A549 (cell line): Measurements from ENCODE around the gene RINL. TPM values are rescaled to one million over a fixed set of nuclear protein-coding genes. Genes with fewer than 3 reads are reported as not detected.

Source experiments
- ATAC-seq, 2 experiments: fragments of 200-7000 bp in 1 of 2; fragments of >200 bp in 1 of 2; cut with Nextera tagmentation in 1 of 2; cut with Tn5 transposase in 1 of 2; 3 replicates each; pipeline versions ENCODE4 v1.8.0 to v1.9.1; 2018 to 2020; ENCODE audit warnings: mild to moderate bottlenecking in 1 of 2, moderate library complexity in 1 of 2
- CTCF ChIA-PET: fragments of 300-600 bp; sonication (Branson Sonifier 250); formaldehyde crosslinking; extraction: SDS; loops from one replicate; lab custom pipeline; 2021; ENCODE audit warnings: antibody characterized with exemption, inconsistent platforms; lab: Yijun Ruan, JAX
- POLR2A ChIA-PET: fragments of 350-600 bp; formaldehyde crosslinking; extraction: SDS; loops from one replicate; lab custom pipeline; 2021; ENCODE audit warnings: antibody characterized with exemption, inconsistent platforms; lab: Yijun Ruan, JAX
- DNase-seq, 2 experiments: peaks; one replicate each; pipeline versions ENCODE4 v3.0.0 to v3.0.0-alpha.2; 2011 to 2016; ENCODE audit warnings: low read depth in 1 of 2, low spot score in 1 of 2
- FAIRE-seq: peaks from 2 replicates; lab custom pipeline; 2011; peaks lifted over from hg19 to GRCh38; lab: Jason Lieb, UNC
- H3K27ac ChIP-seq, 2 experiments: fragments of >200 bp; sonication (Bioruptor Twin); formaldehyde crosslinking; 3 replicates each; pipeline ENCODE4 v1.5.1; 2016 to 2017
- H3K4me1 ChIP-seq: fragments of >200 bp; sonication (Bioruptor Twin); formaldehyde crosslinking; 3 replicates; pipeline ENCODE4 v1.6.1; 2016
- H3K4me2 ChIP-seq: fragments of >200 bp; sonication (Bioruptor Twin); formaldehyde crosslinking; 3 replicates; pipeline ENCODE4 v1.6.1; 2016
- H3K4me3 ChIP-seq: fragments of >200 bp; sonication (Bioruptor Twin); formaldehyde crosslinking; 3 replicates; pipeline ENCODE4 v1.5.1; 2016
- H3K9me3 ChIP-seq: fragments of >200 bp; sonication (Bioruptor Twin); formaldehyde crosslinking; 3 replicates; pipeline ENCODE4 v1.6.1; 2016
- ATOH8 ChIP-seq: fragments of 250-450 bp; sonication (Bioruptor Pico); IDR thresholded peaks from 2 replicates; pipeline ENCODE4 v1.5.0; 2020; ENCODE audit warnings: low read depth, mild to moderate bottlenecking, moderate library complexity
- BHLHE40 ChIP-seq: IDR thresholded peaks from 2 replicates; pipeline ENCODE4 v1.6.1; 2012; ENCODE audit warnings: low read depth, low read length, inconsistent platforms
- CBX2 ChIP-seq: fragments of 200-600 bp; sonication (generic); IDR thresholded peaks from 2 replicates; pipeline ENCODE4 v1.6.1; 2016; ENCODE audit warnings: low read depth, mild to moderate bottlenecking, borderline replicate concordance
- CBX8 ChIP-seq: fragments of 200-600 bp; sonication (generic); IDR thresholded peaks from 2 replicates; pipeline ENCODE4 v1.6.1; 2016
- CHD4 ChIP-seq: fragments of 200-600 bp; sonication (generic); IDR thresholded peaks from 2 replicates; pipeline ENCODE4 v1.6.1; 2016; ENCODE audit warnings: antibody characterized with exemption, mild to moderate bottlenecking, borderline replicate concordance
- EHF ChIP-seq: fragments of 250-450 bp; sonication (Bioruptor Pico); IDR thresholded peaks from 2 replicates; pipeline ENCODE4 v1.5.0; 2020; ENCODE audit warnings: mild to moderate bottlenecking
- ESRRA ChIP-seq: fragments of 150-350 bp; IDR thresholded peaks from 2 replicates; pipeline ENCODE4 v1.6.1; 2014; ENCODE audit warnings: mild to moderate bottlenecking, low read length, borderline replicate concordance
- FOSB ChIP-seq: fragments of 250-450 bp; sonication (Bioruptor Pico); IDR thresholded peaks from 2 replicates; pipeline ENCODE4 v1.5.0; 2020; ENCODE audit warnings: mild to moderate bottlenecking, moderate library complexity
- FOSL2 ChIP-seq, 2 experiments: fragments of 450-650 bp in 1 of 2; fragments of >200 bp in 1 of 2; sonication (Bioruptor Twin) in 1 of 2; formaldehyde crosslinking; IDR thresholded peaks; 2 replicates each; pipeline versions ENCODE4 v1.5.0 to v1.6.1; 2016 to 2020; ENCODE audit warnings: mild to moderate bottlenecking in 1 of 2, moderate library complexity in 1 of 2
- FOXS1 ChIP-seq: fragments of 250-450 bp; sonication (Bioruptor Pico); IDR thresholded peaks from 2 replicates; pipeline ENCODE4 v1.5.0; 2020; ENCODE audit warnings: mild to moderate bottlenecking, moderate library complexity
- GATA3 ChIP-seq: IDR thresholded peaks from 2 replicates; pipeline ENCODE4 v1.6.1; 2012; ENCODE audit warnings: borderline replicate concordance
- HDAC2 ChIP-seq: fragments of 200-600 bp; sonication (generic); IDR thresholded peaks from 2 replicates; pipeline ENCODE4 v1.6.1; 2016
- HEYL ChIP-seq: fragments of 250-450 bp; sonication (Bioruptor Pico); IDR thresholded peaks from 2 replicates; pipeline ENCODE4 v1.8.0; 2021; ENCODE audit warnings: mild to moderate bottlenecking, moderate library complexity
- HMGXB4 ChIP-seq: fragments of 250-450 bp; sonication (Bioruptor Pico); IDR thresholded peaks from 2 replicates; pipeline ENCODE4 v1.5.0; 2021; ENCODE audit warnings: mild to moderate bottlenecking, moderate library complexity, borderline replicate concordance
- HOXA7 ChIP-seq: fragments of 250-450 bp; sonication (Bioruptor Pico); IDR thresholded peaks from 2 replicates; pipeline ENCODE4 v1.5.0; 2020; ENCODE audit warnings: mild to moderate bottlenecking, moderate library complexity
- HOXB5 ChIP-seq: fragments of 250-450 bp; sonication (Bioruptor Pico); IDR thresholded peaks from 2 replicates; pipeline ENCODE4 v1.5.0; 2020; ENCODE audit warnings: mild to moderate bottlenecking, moderate library complexity
- KDM1A ChIP-seq: fragments of 200-600 bp; sonication (generic); IDR thresholded peaks from 2 replicates; pipeline ENCODE4 v1.6.1; 2016; ENCODE audit warnings: low read depth, mild to moderate bottlenecking
- MAX ChIP-seq: IDR thresholded peaks from 2 replicates; pipeline ENCODE4 v1.6.1; 2012
- MAZ ChIP-seq: fragments of 150-350 bp; IDR thresholded peaks from 2 replicates; pipeline ENCODE4 v1.6.1; 2014; ENCODE audit warnings: antibody characterized with exemption, low read depth, low read length, borderline replicate concordance
- MYC ChIP-seq: IDR thresholded peaks from 2 replicates; pipeline ENCODE4 v1.6.1; 2012; ENCODE audit warnings: mild to moderate bottlenecking, inconsistent platforms, low read length, improper control_type of control experiment, borderline replicate concordance
- PHF8 ChIP-seq: fragments of 200-600 bp; sonication (generic); IDR thresholded peaks from 2 replicates; pipeline ENCODE4 v1.6.1; 2016; ENCODE audit warnings: low read depth, mild to moderate bottlenecking, antibody characterized with exemption, moderate library complexity, borderline replicate concordance
- POLR2AphosphoS2 ChIP-seq: conservative IDR thresholded peaks from 2 replicates; pipeline ENCODE4 v1.6.1; 2012; ENCODE audit warnings: low read length, improper control_type of control experiment, inconsistent platforms
- RARB ChIP-seq: fragments of 250-450 bp; sonication (Bioruptor Pico); IDR thresholded peaks from 2 replicates; pipeline ENCODE4 v1.8.0; 2021; ENCODE audit warnings: mild to moderate bottlenecking, moderate library complexity
- RFX5 ChIP-seq: fragments of 450-650 bp; IDR thresholded peaks from 2 replicates; pipeline ENCODE4 v1.7.1; 2014; ENCODE audit warnings: antibody characterized with exemption, mild to moderate bottlenecking, moderate library complexity
- TP53 ChIP-seq: fragments of 250-450 bp; sonication (Bioruptor Pico); IDR thresholded peaks from 2 replicates; pipeline ENCODE4 v1.5.0; 2021; ENCODE audit warnings: mild to moderate bottlenecking, moderate library complexity
- USF2 ChIP-seq: fragments of 450-650 bp; IDR thresholded peaks from 2 replicates; pipeline ENCODE4 v1.6.1; 2014; ENCODE audit warnings: antibody characterized with exemption
- ZC3H11A ChIP-seq: fragments of 450-650 bp; IDR thresholded peaks from 2 replicates; pipeline ENCODE4 v1.6.1; 2014; ENCODE audit warnings: antibody characterized with exemption, mild to moderate bottlenecking
- ZFP36 ChIP-seq: fragments of 450-650 bp; IDR thresholded peaks from 2 replicates; pipeline ENCODE4 v1.6.1; 2014; ENCODE audit warnings: borderline replicate concordance; ENCODE audit not compliant: partially characterized antibody
- ZNF302 ChIP-seq: fragments of 250-450 bp; sonication (Bioruptor Pico); IDR thresholded peaks from 2 replicates; pipeline ENCODE4 v1.9.0; 2021; ENCODE audit warnings: inconsistent platforms, mild to moderate bottlenecking, moderate library complexity
- WGBS: methylation state at CpG from one replicate; pipeline ENCODE4 v1.1.6; 2017; ENCODE audit errors: missing lambda C conversion rate; 5-methylcytosine and 5-hydroxymethylcytosine counted together
- polyA plus RNA-seq, 4 experiments: library from polyadenylated mRNA; depleted of rRNA in 3 of 4; stranded (reverse); fragments of >200 nt; fragmentation: RNase III in 1 of 4; extraction: RNeasy Plus Mini Kit Qiagen cat#74134 plus additional on column Dnase treatment in 1 of 4; gene quantifications; 2 replicates in 3 of 4; 3 replicates in 1 of 4; pipeline ENCODE4 v1.2.3, GENCODE V29; 2011 to 2017
- TF ChIP-seq, protein P1 (sequence below): IDR thresholded peaks from 2 replicates; pipeline ENCODE4 v1.6.1; 2012
- TF ChIP-seq, protein P2 (sequence below): fragments of >200 bp; sonication (Bioruptor Twin); formaldehyde crosslinking; IDR thresholded peaks from 2 replicates; pipeline ENCODE4 v1.6.1; 2016

RINL gene
- polyA plus RNA-seq, 2 of the 4 experiments (the other 2 are of a cell fraction), result 2.9 to 6.3 TPM

GRCh38 chr19:38848299-38849146 lies 29.6 kb downstream of the RINL start:
- H3K4me2 ChIP-seq, result peak overlapping the region; percentile 85
- FAIRE-seq, result peak; percentile 59
- peak overlapping the region; percentile 69 for H3K4me3 ChIP-seq
- 7% methylated on average over 22 of the region's 22 CpGs for WGBS
- H3K27ac ChIP-seq, result peak overlapping the region; percentile 93 to 96
- ChIA-PET POLR2A (interaction anchor here (0.5 to 2.8 kb wide), 37 partner anchors 10 to 917 kb away, joined by 3 to 62 read pairs (median 4); partner anchors contain the start of genes ACTN4, ECH1, EIF3K and FBXO17), CTCF (interaction anchor here (0.5 to 4.3 kb wide), 22 partner anchors 8 to 214 kb away, joined by 3 to 21 read pairs (median 3); partner anchors contain the start of genes ECH1, MRPS12 and SARS2)
- TF ChIP-seq FOSL2 (IDR thresholded peaks at IDR 0.05) (no peak), FOSL2 (CRISPR knock-in tag; IDR thresholded peaks at IDR 0.05) (no peak), MAX (no peak), FOSB (CRISPR knock-in tag) (peak; percentile 70; the same call in 1 of the 2 replicates), ZC3H11A (no peak), CBX2 (no peak), FOXS1 (CRISPR knock-in tag) (no peak), MAZ (no peak), TP53 (CRISPR knock-in tag) (peak; percentile 87), CBX8 (no peak), ATOH8 (CRISPR knock-in tag) (peak; percentile 36; the same call in 1 of the 2 replicates), CHD4 (no peak), BHLHE40 (no peak), PHF8 (no peak), EHF (no peak), ZNF302 (no peak), HOXA7 (CRISPR knock-in tag) (peak; percentile 75; the same call in 1 of the 2 replicates), POLR2AphosphoS2 (no peak), MYC (no peak), HDAC2 (no peak), ZFP36 (no peak), HEYL (no peak), RARB (CRISPR knock-in tag) (no peak), HMGXB4 (CRISPR knock-in tag) (no peak; the same call in 1 of the 2 replicates), USF2 (no peak), KDM1A (no peak), GATA3 (no peak), RFX5 (peak; percentile 14; the same call in 1 of the 2 replicates), HOXB5 (no peak), ESRRA (no peak)
- TF ChIP-seq, protein P1, sequence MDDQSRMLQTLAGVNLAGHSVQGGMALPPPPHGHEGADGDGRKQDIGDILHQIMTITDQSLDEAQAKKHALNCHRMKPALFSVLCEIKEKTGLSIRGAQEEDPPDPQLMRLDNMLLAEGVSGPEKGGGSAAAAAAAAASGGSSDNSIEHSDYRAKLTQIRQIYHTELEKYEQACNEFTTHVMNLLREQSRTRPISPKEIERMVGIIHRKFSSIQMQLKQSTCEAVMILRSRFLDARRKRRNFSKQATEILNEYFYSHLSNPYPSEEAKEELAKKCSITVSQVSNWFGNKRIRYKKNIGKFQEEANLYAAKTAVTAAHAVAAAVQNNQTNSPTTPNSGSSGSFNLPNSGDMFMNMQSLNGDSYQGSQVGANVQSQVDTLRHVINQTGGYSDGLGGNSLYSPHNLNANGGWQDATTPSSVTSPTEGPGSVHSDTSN, result no peak
- TF ChIP-seq, protein P2, sequence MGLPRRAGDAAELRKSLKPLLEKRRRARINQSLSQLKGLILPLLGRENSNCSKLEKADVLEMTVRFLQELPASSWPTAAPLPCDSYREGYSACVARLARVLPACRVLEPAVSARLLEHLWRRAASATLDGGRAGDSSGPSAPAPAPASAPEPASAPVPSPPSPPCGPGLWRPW, result no peak
- H3K4me1 ChIP-seq, result peaks cover 56% of the 10 kb centered on the region
- H3K9me3 ChIP-seq, result no peaks in the 10 kb centered on the region
- no peak for ATAC-seq
- peak in 1 of 2 experiments; percentile 39 for DNase-seq
